ENCODE measurements around the gene ALDH4A1.

ALDH4A1 gene

DNA sequence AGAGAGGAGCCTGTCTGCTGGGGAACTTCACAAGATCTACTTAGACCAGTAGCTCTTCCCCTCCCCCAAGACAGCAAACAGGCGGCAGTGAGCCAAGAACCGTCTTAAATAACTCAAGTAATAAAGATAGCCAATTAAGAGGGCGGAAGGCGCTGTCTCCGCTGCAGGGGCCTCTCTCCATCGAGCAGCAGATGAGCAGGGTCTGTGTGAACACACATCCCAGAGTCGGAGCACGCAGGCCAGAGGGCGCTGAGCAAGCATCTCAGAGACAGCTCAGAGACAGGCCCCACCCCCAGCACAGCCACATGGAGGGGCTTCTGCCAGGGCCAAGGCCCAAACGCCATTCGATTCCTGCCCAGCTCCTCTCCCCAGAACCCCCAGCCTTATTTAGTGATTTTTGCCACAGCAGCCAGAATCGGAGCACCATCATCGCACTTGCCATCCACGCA, 43.1 kb upstream of the ALDH4A1 start:
- H3K9me3 ChIP-seq (ENCODE audit: control insufficient read depth, low read length), result no peaks in the 10 kb centered on the region
- 54 to 65% methylated on average over 9 to 10 of the region's 14 CpGs for WGBS, 2 experiments (ENCODE audit: insufficient coverage in 2 of 2)
- peaks cover 72% of the 10 kb centered on the region for H3K4me1 ChIP-seq (ENCODE audit: control insufficient read depth, insufficient read depth, low read length, poor library complexity, severe bottlenecking)
- H3K36me3 ChIP-seq (ENCODE audit: control insufficient read depth, insufficient read depth, low read length), result peaks cover 11% of the 10 kb centered on the region
- H3K4me3 ChIP-seq (ENCODE audit: extremely low read depth, insufficient read depth, low read length, poor library complexity, severe bottlenecking), result no peak overlapping the region
- H3K27ac ChIP-seq (ENCODE audit: low read depth, low read length, severe bottlenecking), result peak overlapping the region; percentile 58

- H3K4me1 ChIP-seq (ENCODE audit: control insufficient read depth, insufficient read depth, low read length, poor library complexity, severe bottlenecking), result peaks cover 74% of the 10 kb centered on the region
- peak overlapping the region; percentile 58 for H3K27ac ChIP-seq (ENCODE audit: low read depth, low read length, severe bottlenecking)
- H3K36me3 ChIP-seq (ENCODE audit: control insufficient read depth, insufficient read depth, low read length), result peaks cover 11% of the 10 kb centered on the region
- WGBS, 2 experiments (ENCODE audit: insufficient coverage in 2 of 2), result 88 to 100% methylated on average over 1 to 2 of the region's 2 CpGs
- H3K4me3 ChIP-seq (ENCODE audit: extremely low read depth, insufficient read depth, low read length, poor library complexity, severe bottlenecking), result no peak overlapping the region
- no peaks in the 10 kb centered on the region for H3K9me3 ChIP-seq (ENCODE audit: control insufficient read depth, low read length)
Observed at GRCh38 chr1:18944810-18945209, 42.5 kb upstream of the ALDH4A1 start.

GRCh38 chr1:18943914-18944572, 41.7 kb upstream of the ALDH4A1 start:
- WGBS, 2 experiments (ENCODE audit: insufficient coverage in 2 of 2), result 87% methylated on average over 3 to 5 of the region's 9 CpGs
- H3K27ac ChIP-seq (ENCODE audit: low read depth, low read length, severe bottlenecking), result no peak overlapping the region

GRCh38 chr1:18943162-18943561, 40.8 kb upstream of the ALDH4A1 start:
- no peak overlapping the region for H3K27ac ChIP-seq (ENCODE audit: low read depth, low read length, severe bottlenecking)
- H3K36me3 ChIP-seq (ENCODE audit: control insufficient read depth, insufficient read depth, low read length), result peaks cover 8% of the 10 kb centered on the region
- H3K4me1 ChIP-seq (ENCODE audit: control insufficient read depth, insufficient read depth, low read length, poor library complexity, severe bottlenecking), result peaks cover 78% of the 10 kb centered on the region
- H3K4me3 ChIP-seq (ENCODE audit: extremely low read depth, insufficient read depth, low read length, poor library complexity, severe bottlenecking), result no peak overlapping the region
- no peaks in the 10 kb centered on the region for H3K9me3 ChIP-seq (ENCODE audit: control insufficient read depth, low read length)
- WGBS, 2 experiments (ENCODE audit: insufficient coverage in 2 of 2), result 100% methylated on average over 2 of the region's 4 CpGs; no CpG with 5 or more reads in 1 of the 2 experiments

More at GRCh38 chr1:18943914-18944572, 41.7 kb upstream of the ALDH4A1 start:
- H3K9me3 ChIP-seq (ENCODE audit: control insufficient read depth, low read length), result no peaks in the 10 kb centered on the region
- H3K4me3 ChIP-seq (ENCODE audit: extremely low read depth, insufficient read depth, low read length, poor library complexity, severe bottlenecking), result no peak overlapping the region
- peaks cover 78% of the 10 kb centered on the region for H3K4me1 ChIP-seq (ENCODE audit: control insufficient read depth, insufficient read depth, low read length, poor library complexity, severe bottlenecking)
- peaks cover 11% of the 10 kb centered on the region for H3K36me3 ChIP-seq (ENCODE audit: control insufficient read depth, insufficient read depth, low read length)

GRCh38 chr1:18942340-18942739, 40.0 kb upstream of the ALDH4A1 start:
- WGBS, 2 experiments (ENCODE audit: insufficient coverage in 2 of 2), result 83 to 100% methylated on average over 2 of the region's 4 CpGs
- H3K27ac ChIP-seq (ENCODE audit: low read depth, low read length, severe bottlenecking), result peak overlapping the region; percentile 78

DNA sequence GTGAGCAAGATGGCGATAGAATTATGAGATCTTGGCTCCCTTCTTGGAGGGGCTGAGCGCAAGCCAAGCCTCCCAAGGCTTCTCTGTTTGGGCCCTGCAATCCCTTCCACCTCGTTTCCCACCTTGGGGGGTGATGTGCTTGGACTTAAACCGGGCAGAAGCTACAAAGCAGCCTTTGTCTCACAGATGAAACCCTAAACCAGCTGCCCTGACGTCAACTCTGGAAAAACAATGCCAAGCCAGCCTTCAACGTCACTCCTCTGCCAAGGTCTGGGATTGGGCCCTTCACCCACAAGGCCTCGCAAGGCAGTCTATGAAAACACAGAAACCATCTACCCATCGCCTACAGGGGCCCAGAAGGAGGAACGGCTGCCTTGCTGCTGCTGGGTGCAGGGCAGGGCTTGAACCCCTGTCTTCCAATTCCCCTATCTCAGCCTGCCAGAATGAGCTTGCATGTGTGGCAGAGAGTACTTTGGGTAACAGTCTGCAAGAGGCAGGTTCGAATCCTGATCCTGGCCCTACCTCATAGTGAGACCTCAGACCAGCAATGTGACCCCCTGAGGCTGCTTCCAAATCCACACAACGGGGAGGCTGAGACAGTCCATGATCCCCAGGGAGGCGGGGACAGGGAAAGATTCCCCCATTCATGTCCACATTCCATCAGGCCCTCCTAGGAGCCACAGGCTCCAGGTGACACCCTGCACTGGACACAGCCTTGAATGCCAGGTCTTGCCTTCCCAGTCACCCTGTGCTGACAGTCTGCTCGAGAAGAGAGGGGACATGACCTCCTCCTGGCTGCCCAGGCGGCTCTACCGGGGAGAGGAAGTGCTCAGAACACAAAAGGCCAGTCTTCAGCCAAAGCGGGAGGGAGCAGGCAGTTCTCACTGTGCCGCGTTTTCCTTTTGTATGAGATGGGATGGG, 39.1 kb upstream of the ALDH4A1 start:
- WGBS, 2 experiments (ENCODE audit: insufficient coverage in 2 of 2), result 48 to 52% methylated on average over 14 to 15 of the region's 18 CpGs
- Histone ChIP-seq H3K9me3 (ENCODE audit: control insufficient read depth, low read length) (no peaks in the 10 kb centered on the region), H3K4me3 (ENCODE audit: extremely low read depth, insufficient read depth, low read length, poor library complexity, severe bottlenecking) (no peak overlapping the region), H3K27ac (ENCODE audit: low read depth, low read length, severe bottlenecking) (peak overlapping the region; percentile 78), H3K36me3 (ENCODE audit: control insufficient read depth, insufficient read depth, low read length) (peaks cover 8% of the 10 kb centered on the region), H3K4me1 (ENCODE audit: control insufficient read depth, insufficient read depth, low read length, poor library complexity, severe bottlenecking) (peaks cover 76% of the 10 kb centered on the region)

More at GRCh38 chr1:18942340-18942739, 40.0 kb upstream of the ALDH4A1 start:
- H3K36me3 ChIP-seq (ENCODE audit: control insufficient read depth, insufficient read depth, low read length), result peaks cover 8% of the 10 kb centered on the region
- H3K4me1 ChIP-seq (ENCODE audit: control insufficient read depth, insufficient read depth, low read length, poor library complexity, severe bottlenecking), result peaks cover 74% of the 10 kb centered on the region
- H3K4me3 ChIP-seq (ENCODE audit: extremely low read depth, insufficient read depth, low read length, poor library complexity, severe bottlenecking), result no peak overlapping the region
- no peaks in the 10 kb centered on the region for H3K9me3 ChIP-seq (ENCODE audit: control insufficient read depth, low read length)

GRCh38 chr1:18940303-18941020, 38.1 kb upstream of the ALDH4A1 start:
- H3K4me3 ChIP-seq (ENCODE audit: extremely low read depth, insufficient read depth, low read length, poor library complexity, severe bottlenecking), result no peak overlapping the region
- no peaks in the 10 kb centered on the region for H3K9me3 ChIP-seq (ENCODE audit: control insufficient read depth, low read length)
- peaks cover 8% of the 10 kb centered on the region for H3K36me3 ChIP-seq (ENCODE audit: control insufficient read depth, insufficient read depth, low read length)
- peak overlapping the region; percentile 78 for H3K27ac ChIP-seq (ENCODE audit: low read depth, low read length, severe bottlenecking)
- H3K4me1 ChIP-seq (ENCODE audit: control insufficient read depth, insufficient read depth, low read length, poor library complexity, severe bottlenecking), result peaks cover 72% of the 10 kb centered on the region
- 95 to 96% methylated on average over 11 to 13 of the region's 13 CpGs for WGBS, 2 experiments (ENCODE audit: insufficient coverage in 2 of 2)

DNA sequence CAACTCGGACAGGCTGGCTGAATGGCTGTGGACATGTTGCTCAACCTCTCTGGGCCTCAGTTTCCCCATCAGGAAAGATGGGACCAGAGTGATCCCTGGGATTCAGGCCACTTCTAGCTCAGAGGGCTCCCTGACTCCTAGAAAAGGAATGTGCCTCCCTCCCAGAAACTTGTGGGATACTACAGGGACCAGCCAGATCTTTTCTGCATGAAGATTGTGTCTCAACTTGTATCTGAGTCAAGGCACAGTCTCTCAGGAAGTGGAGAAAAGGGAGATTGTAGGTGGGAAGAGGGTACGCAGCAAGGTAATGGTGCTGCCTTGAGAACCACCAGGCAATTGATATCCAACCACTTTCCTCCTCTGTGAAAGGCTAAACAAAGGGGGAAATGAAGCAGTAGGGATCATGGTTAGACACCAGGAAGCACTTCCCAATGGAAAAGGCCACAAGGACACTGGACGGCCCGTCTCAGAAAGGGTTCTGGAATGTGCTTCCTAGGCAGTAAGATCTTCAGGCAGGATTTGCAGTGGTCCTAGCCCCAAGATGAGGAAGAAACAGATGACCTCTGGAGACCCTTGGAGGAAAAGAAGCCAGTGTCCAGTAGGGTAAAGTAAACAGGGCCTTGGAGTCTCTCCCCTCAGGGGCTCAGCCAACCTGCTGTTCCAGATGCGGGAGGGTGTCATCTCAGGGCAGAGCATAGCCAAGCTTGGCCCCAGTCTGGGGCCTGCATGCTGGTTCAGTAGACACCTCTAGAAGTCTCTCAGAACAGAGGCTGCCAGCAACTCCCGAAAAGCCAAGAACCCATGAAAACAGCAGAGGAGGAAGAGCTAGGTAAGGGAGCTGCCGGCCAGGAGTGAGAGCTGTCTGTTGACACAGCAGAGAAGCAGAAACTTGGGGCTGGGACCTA, 37.3 kb upstream of the ALDH4A1 start:
- WGBS, 2 experiments (ENCODE audit: insufficient coverage in 2 of 2), result 83 to 90% methylated on average over 6 of the region's 7 CpGs
- H3K9me3 ChIP-seq (ENCODE audit: control insufficient read depth, low read length), result no peaks in the 10 kb centered on the region
- no peak overlapping the region for H3K4me3 ChIP-seq (ENCODE audit: extremely low read depth, insufficient read depth, low read length, poor library complexity, severe bottlenecking)
- H3K27ac ChIP-seq (ENCODE audit: low read depth, low read length, severe bottlenecking), result peak overlapping the region; percentile 10
- peaks cover 8% of the 10 kb centered on the region for H3K36me3 ChIP-seq (ENCODE audit: control insufficient read depth, insufficient read depth, low read length)
- H3K4me1 ChIP-seq (ENCODE audit: control insufficient read depth, insufficient read depth, low read length, poor library complexity, severe bottlenecking), result peaks cover 64% of the 10 kb centered on the region

DNA sequence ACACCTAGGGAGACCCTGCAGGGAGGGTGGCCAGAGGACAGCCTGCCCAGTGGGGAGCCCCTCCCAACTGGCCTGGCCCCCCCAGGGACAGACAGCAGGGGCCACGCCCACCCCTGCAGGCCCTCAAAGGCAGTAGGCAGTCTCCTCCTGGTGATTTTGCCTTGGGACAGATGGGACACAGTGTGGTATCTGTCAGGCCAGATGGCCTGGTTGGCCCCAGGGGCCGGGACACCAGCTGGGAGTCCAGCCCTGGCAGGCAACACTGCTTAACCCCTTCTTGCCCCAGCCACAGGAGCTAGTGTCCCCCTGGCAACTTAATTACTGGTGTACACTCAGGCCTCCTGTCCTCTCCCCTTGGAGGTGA, 36.3 kb upstream of the ALDH4A1 start:
- Histone ChIP-seq H3K4me1 (ENCODE audit: control insufficient read depth, insufficient read depth, low read length, poor library complexity, severe bottlenecking) (peaks cover 55% of the 10 kb centered on the region), H3K36me3 (ENCODE audit: control insufficient read depth, insufficient read depth, low read length) (peaks cover 4% of the 10 kb centered on the region), H3K9me3 (ENCODE audit: control insufficient read depth, low read length) (no peaks in the 10 kb centered on the region), H3K4me3 (ENCODE audit: extremely low read depth, insufficient read depth, low read length, poor library complexity, severe bottlenecking) (no peak overlapping the region), H3K27ac (ENCODE audit: low read depth, low read length, severe bottlenecking) (peak overlapping the region; percentile 29)
- 60 to 90% methylated on average over 1 to 2 of the region's 2 CpGs for WGBS, 2 experiments (ENCODE audit: insufficient coverage in 2 of 2)
